Astrocyte (in vitro differentiated cells and primary cell): Measurements from ENCODE around the gene NKX6-1.

Source experiments
- EZH2 ChIP-seq: IDR thresholded peaks from 2 replicates; pipeline ENCODE4 v1.6.1; 2012; ENCODE audit warnings: mild to moderate bottlenecking, low read length, inconsistent platforms; ENCODE audit not compliant: insufficient read depth
- TF ChIP-seq, protein P1 (sequence below): IDR thresholded peaks from 2 replicates; pipeline ENCODE4 v1.5.1; 2011; ENCODE audit warnings: low read depth, mild to moderate bottlenecking, inconsistent platforms, low read length, moderate library complexity; ENCODE audit not compliant: insufficient read depth

DNA sequence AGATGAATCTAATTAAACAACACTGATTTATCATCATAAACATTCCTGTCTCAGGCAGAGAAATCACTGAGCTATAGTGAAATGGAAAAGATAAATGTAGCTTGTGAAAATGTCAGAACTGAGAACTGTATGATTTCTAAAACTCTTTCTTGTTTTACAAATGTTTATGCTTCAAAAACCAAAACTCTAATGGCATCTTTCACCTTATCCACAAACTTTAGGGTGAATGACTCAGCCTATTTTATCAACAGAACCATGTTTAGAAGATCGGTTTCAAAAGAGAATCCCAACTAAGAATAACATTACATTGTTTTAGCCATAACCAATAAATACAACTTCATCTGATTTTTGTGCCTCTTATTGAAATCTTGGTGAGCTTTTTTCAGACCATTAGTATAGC lies 21.4 kb downstream of the NKX6-1 start:
- TF ChIP-seq, protein P1, sequence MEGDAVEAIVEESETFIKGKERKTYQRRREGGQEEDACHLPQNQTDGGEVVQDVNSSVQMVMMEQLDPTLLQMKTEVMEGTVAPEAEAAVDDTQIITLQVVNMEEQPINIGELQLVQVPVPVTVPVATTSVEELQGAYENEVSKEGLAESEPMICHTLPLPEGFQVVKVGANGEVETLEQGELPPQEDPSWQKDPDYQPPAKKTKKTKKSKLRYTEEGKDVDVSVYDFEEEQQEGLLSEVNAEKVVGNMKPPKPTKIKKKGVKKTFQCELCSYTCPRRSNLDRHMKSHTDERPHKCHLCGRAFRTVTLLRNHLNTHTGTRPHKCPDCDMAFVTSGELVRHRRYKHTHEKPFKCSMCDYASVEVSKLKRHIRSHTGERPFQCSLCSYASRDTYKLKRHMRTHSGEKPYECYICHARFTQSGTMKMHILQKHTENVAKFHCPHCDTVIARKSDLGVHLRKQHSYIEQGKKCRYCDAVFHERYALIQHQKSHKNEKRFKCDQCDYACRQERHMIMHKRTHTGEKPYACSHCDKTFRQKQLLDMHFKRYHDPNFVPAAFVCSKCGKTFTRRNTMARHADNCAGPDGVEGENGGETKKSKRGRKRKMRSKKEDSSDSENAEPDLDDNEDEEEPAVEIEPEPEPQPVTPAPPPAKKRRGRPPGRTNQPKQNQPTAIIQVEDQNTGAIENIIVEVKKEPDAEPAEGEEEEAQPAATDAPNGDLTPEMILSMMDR = no peak
- no peak for TF ChIP-seq EZH2
